Measurements from ENCODE around the gene HHATL.

The HHATL gene

GRCh38 chr3:42686832-42687650 is 15.6 kb downstream of the HHATL start:
- no peak for DNase-seq (ENCODE audit: low spot score)
- no peak for TF ChIP-seq CTCF (IDR thresholded peaks at IDR 0.05; ENCODE audit: extremely low read depth, insufficient read depth, missing control alignments)
- in situ Hi-C loops (cut with MboI; ENCODE audit: low pct_unique_long_range_greater_than_20kb, low sequenced_read_pairs, unreplicated experiment): no loop called here

DNA sequence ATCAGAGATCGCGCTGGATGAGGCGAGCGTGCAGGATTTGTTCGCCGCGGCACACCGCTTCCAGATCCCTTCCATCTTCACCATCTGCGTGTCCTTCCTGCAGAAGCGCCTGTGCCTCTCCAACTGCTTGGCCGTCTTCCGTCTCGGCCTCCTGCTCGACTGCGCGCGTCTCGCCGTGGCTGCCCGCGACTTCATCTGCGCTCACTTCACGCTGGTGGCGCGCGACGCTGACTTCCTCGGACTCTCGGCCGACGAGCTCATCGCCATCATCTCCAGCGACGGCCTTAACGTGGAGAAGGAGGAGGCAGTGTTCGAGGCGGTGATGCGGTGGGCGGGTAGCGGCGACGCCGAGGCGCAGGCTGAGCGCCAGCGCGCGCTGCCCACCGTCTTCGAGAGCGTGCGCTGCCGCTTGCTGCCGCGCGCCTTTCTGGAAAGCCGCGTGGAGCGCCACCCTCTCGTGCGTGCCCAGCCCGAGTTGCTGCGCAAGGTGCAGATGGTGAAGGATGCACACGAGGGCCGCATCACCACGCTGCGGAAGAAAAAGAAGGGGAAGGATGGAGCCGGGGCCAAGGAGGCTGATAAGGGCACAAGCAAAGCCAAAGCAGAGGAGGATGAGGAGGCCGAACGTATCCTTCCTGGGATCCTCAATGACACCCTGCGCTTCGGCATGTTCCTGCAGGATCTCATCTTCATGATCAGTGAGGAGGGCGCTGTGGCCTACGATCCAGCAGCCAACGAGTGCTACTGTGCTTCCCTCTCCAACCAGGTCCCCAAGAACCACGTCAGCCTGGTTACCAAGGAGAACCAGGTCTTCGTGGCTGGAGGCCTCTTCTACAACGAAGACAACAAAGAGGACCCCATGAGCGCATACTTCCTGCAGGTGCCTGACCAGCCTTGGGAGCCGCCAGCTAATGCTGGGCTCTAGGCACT is 16.4 kb downstream of the HHATL start:
- TF ChIP-seq CTCF (IDR thresholded peaks at IDR 0.05; ENCODE audit: extremely low read depth, insufficient read depth, missing control alignments): no peak
- no peak for DNase-seq (ENCODE audit: low spot score)
- in situ Hi-C loops (cut with MboI; ENCODE audit: low pct_unique_long_range_greater_than_20kb, low sequenced_read_pairs, unreplicated experiment): no loop called here

GRCh38 chr3:42685363-42685881 is 17.2 kb downstream of the HHATL start, which contains the start of gene KLHL40:
KLHL40 (plus strand) TSS chr3:42685537; CDS start chr3:42685619, 82 bp downstream.
- in situ Hi-C loops (cut with MboI; ENCODE audit: low pct_unique_long_range_greater_than_20kb, low sequenced_read_pairs, unreplicated experiment): no loop called here
- peak; percentile 26 for DNase-seq (ENCODE audit: low spot score)

DNA sequence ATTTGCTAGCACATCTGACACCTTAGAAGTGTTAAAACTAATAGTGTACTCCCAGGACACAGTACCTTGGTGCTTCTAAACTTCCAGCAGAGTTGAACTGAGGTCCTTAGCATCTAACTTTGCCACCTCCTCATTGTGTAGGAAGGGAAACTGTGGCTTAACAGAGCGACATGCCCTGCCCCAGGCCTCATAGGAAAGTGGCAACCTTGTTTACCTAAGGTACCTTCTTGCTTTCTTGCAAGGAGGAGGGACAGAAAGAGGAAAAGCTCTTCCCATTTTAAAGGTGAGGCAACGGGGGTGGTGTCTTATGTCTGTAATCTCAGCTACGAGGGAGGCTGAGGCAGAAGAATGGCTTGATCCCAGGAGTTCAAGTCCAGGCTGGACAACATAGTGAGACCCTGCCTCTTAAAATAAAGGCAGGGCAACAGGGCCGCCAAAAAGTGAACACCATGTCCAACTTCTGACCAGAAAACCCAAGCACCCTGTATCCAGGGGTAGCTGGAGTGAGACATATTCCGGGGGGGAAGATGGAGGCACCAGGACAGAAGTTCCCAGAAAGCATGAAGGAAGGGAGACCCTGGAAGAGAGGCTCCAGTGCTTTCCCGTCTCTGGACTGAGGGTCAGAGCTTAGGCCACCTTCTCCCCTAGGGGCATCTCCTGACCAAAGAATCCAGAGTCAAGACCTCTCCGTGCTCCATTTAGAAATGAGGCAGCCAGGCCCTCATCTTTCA is 17.8 kb downstream of the HHATL start:
- DNase-seq (ENCODE audit: low spot score): peak; percentile 30
- in situ Hi-C loops (cut with MboI; ENCODE audit: low pct_unique_long_range_greater_than_20kb, low sequenced_read_pairs, unreplicated experiment): no loop called here
- no peak for TF ChIP-seq CTCF (IDR thresholded peaks at IDR 0.05; ENCODE audit: extremely low read depth, insufficient read depth, missing control alignments)

More at GRCh38 chr3:42685363-42685881, 17.2 kb downstream of the HHATL start, which contains the start of gene KLHL40:
- TF ChIP-seq CTCF (IDR thresholded peaks at IDR 0.05; ENCODE audit: extremely low read depth, insufficient read depth, missing control alignments): no peak

- no peak for TF ChIP-seq CTCF (IDR thresholded peaks at IDR 0.05; ENCODE audit: extremely low read depth, insufficient read depth, missing control alignments)
- DNase-seq (ENCODE audit: low spot score): no peak
- in situ Hi-C loops (cut with MboI; ENCODE audit: low pct_unique_long_range_greater_than_20kb, low sequenced_read_pairs, unreplicated experiment): no loop called here
These were observed 18.6 kb downstream of the HHATL start for GRCh38 chr3:42683875-42684598.
